GM13977 (cell line): ENCODE data around the gene PITPNM1.
A peak's percentile ranks its signal among the peaks of the same experiment; 100 is the strongest.

Experiments
- DNase-seq: peaks from one replicate; pipeline ENCODE4 v3.0.0; 2012; ENCODE audit warnings: low spot score
- in situ Hi-C: fragments of 300-500 bp; cut with MboI; formaldehyde crosslinking; loops from one replicate; pipeline ENCODE4 v1.12.0; 2022; ENCODE audit warnings: low sequenced_read_pairs, low pct_unique_long_range_greater_than_20kb, mixed read lengths, inconsistent platforms; ENCODE audit not compliant: unreplicated experiment
- TF ChIP-seq, protein P1 (sequence below): IDR thresholded peaks from 2 replicates; pipeline ENCODE4 v1.5.1; 2012; ENCODE audit warnings: mild to moderate bottlenecking, control low read depth; ENCODE audit not compliant: insufficient read depth; ENCODE audit errors: extremely low read depth, missing control alignments

Gene PITPNM1

DNA sequence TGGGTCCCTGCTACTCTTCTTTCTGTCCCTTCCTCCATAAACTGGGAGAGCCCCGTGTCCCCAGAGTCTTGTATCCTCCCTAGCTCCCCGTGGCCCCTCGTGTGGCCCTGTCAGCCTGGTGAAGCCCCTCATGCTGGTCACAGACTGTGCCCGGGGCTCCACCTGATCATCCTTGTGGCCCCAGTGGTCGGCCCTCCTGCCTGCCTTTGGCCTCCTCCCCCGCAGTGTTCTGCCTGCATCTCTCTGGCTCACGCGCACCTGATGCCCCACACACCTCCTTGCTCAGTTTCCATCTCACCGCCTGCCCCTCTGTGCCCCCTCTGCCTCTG, 19.3 kb upstream of the PITPNM1 start:
- no peak for DNase-seq
- in situ Hi-C loops, result no loop called here
- TF ChIP-seq, protein P1, sequence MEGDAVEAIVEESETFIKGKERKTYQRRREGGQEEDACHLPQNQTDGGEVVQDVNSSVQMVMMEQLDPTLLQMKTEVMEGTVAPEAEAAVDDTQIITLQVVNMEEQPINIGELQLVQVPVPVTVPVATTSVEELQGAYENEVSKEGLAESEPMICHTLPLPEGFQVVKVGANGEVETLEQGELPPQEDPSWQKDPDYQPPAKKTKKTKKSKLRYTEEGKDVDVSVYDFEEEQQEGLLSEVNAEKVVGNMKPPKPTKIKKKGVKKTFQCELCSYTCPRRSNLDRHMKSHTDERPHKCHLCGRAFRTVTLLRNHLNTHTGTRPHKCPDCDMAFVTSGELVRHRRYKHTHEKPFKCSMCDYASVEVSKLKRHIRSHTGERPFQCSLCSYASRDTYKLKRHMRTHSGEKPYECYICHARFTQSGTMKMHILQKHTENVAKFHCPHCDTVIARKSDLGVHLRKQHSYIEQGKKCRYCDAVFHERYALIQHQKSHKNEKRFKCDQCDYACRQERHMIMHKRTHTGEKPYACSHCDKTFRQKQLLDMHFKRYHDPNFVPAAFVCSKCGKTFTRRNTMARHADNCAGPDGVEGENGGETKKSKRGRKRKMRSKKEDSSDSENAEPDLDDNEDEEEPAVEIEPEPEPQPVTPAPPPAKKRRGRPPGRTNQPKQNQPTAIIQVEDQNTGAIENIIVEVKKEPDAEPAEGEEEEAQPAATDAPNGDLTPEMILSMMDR, result no peak

DNA sequence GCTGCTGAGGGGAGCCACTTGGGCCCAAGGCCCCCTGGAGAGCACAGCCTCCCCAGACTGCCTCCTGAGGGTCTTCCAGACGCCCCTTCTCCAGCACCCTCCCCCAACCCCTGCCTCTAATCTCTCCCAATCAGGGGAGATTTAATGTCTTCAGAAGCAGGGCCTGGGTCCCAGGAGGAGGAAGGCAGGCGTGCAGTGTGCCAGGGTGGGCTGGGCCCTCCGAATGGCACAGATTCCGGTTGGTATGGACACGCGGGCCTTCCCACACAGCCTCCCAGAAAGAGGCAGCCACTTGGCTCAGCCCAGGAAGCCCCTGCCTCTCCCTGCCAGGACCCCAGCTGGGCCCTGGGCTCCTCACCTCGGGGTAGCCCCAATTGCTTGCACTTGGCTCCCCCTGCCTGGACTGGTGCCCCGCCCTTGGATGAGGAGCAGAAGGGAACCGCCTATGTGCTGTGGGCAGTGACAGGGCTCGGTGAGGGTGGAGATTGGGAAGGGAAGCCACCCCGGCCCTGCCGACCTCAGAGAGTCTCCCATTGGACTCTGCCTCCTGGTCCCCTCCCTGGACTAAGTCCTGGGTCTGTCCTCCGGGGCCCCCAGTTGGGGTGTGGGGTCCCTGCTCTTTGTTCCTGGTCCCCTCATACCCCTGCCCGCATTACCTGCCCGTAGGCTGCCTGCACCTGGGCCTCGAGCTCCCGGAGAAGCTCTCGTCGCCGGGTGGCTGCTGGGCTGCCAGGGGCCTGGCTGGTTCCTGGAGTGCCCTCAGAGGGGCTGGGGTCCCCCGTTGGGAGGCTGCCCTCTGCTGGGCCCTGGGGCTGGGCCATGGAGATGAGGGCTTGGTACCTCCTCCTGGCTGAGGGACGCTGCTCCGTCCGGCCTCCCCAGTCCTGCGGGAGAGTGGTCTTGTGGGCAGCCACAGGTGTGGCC, 18.7 kb upstream of the PITPNM1 start:
- in situ Hi-C loops, result no loop called here
- no peak for DNase-seq
- TF ChIP-seq, protein P1, result no peak

DNA sequence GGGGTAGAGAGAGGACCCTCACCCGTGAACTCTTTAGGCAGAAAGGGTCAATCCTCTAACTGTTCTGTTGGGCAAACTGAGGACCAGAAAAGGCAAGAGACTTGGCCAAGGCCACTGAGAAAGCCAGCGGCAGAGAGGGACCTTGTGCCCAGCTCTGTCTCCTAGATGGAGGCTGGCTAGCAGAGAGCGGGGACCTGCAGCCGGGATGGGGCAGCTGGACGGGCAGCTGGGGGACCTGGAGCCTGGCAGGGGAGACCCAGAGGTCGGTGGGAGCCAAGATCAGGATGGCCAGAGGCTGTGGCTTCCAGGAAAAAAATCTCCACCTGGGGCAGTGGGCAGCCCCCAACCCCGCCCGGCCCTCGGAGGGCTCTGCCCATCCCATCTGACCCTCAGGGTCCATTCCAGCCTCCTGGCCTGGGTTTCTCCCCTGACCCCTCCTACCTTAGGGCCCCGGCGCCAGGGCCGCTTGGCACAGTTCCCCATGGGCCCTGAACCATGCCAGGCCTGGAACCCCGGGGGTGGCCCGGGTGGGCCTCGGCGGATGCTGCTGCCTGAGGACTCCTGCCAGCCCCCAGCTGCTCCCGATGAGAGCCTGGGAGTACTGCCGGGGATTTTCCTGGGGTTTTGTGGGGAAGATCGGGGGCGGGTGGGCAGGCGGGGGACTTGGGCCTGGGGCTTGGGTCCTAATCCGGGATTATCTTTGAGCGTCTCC, 17.8 kb upstream of the PITPNM1 start, which contains the start of gene CABP2:
Gene CABP2, minus strand, starts transcription at position 603 of the 712 bp plus-strand sequence. Its CDS starts 120 bp downstream, at position 483.
- in situ Hi-C loops, result no loop called here
- DNase-seq, result no peak
- TF ChIP-seq, protein P1, result no peak

DNA sequence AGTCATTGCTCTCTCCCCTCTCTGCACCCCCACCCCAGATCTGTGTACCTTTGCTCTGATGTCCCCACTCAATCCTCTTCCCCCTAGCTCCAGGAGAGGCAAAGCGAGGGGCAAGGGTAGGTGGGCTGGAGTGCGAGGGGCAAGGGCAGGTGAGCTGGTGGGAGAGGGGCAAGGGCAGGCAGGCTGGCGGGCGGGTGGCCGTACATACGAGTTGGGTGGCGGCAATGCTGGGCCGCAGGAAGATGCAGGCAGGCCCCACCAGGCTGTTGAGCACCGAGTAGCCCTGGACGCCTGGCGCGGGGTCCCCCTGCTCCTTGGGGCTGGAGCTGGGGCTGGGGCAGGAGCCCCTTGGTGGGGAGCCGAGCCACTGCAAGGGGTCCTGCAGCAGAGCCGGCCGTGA, 17.2 kb upstream of the PITPNM1 start:
- DNase-seq, result no peak
- in situ Hi-C loops, result no loop called here
- TF ChIP-seq, protein P1, result no peak

DNA sequence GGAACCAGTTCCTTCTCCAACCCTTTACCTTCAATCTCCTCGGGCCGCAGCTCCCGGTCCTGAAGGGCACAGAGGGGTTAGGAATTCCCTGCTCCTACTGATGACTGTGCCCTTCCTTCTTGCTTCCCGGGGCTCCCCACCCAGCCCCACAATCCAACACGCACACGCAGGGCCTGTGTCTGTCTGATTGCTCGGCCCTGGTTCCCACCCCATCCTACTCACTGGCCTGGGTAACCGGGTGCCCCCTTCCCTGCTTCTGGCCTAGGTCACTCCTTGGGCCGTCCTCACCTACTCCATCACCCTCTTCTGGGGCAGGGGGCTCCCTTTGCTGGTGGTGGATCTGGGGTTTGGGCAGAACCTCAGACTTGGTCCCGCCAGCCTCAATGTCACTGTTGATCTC, 16.8 kb upstream of the PITPNM1 start:
- DNase-seq, result no peak
- in situ Hi-C loops, result no loop called here
- TF ChIP-seq, protein P1, result no peak

DNA sequence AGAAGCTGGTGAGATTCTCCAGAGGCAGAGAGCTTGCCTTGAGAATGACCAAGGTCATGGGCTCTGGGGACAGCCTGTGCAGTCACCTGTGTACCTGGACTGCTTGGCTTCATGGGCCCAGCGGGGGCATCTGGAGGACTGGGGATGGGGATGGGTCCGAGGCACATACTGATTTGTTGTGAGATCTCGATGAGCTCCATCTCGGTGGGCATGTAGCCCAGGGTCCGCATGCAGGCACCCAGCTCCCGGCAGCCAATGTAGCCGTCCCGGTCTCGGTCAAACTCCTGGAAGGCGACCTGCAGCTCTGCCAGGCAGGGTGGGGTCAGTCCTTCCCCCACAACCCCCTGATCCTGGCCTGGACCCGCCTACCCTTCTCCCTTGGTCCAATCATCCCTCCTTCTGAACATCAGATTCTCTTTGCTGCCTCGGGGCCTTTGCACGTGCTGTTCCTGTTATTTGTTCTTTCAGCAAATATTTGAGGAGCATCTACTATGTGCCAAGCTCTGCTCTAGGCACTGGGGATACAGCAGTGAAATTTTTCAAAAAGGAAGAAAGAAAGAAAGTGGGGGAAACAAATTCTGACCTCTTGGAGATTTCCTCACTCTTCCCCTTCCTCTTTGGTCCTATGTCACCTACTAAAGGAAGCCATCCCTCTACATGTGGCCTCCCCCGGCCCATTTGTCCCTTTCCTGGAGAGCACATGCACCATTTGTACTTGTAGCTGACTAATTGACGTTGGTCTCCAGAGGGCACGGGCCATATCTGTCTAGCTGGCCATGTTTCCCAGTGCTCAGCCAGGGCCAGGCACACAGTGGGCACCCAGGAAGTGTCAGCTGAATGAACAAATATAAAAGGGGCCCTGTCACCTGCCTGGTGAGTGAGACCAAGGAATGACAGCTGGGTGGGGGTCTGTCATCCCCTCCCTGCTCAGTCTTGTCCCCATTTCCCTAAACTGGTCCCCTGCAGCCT, 16.0 kb upstream of the PITPNM1 start:
- in situ Hi-C loops, result no loop called here
- DNase-seq, result peak; percentile 26
- TF ChIP-seq, protein P1, result no peak
